Pons (tissue), 1 donor: ENCODE results near the gene RAPGEF3.

Experiments
- DNase-seq: peaks from one replicate; pipeline ENCODE4 v3.0.0-alpha.2; 2016; ENCODE audit warnings: low spot score

Gene RAPGEF3

DNA sequence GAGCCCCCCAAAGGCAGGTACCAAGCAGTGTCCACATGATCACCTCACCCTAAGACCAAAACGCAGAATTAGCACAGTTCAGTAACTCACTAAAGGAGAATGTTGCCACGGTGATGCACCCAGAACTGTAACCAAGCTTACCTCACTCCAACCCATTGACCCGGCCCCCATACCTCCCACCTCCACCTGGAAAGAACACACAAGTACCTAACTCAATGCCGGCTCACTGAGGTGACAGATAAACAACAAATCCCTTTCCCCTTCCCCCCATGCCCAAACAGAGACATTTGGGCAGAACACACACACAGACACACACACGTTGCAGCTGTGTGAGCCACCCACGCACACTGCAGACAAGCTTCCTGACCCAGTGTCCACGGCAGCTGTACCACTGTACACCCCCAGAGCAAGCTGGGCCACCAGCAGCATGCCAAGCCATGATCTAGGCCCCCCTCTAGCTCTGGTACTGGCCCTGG lies 1.3 kb downstream of the RAPGEF3 start:
- DNase-seq, result no peak

DNA sequence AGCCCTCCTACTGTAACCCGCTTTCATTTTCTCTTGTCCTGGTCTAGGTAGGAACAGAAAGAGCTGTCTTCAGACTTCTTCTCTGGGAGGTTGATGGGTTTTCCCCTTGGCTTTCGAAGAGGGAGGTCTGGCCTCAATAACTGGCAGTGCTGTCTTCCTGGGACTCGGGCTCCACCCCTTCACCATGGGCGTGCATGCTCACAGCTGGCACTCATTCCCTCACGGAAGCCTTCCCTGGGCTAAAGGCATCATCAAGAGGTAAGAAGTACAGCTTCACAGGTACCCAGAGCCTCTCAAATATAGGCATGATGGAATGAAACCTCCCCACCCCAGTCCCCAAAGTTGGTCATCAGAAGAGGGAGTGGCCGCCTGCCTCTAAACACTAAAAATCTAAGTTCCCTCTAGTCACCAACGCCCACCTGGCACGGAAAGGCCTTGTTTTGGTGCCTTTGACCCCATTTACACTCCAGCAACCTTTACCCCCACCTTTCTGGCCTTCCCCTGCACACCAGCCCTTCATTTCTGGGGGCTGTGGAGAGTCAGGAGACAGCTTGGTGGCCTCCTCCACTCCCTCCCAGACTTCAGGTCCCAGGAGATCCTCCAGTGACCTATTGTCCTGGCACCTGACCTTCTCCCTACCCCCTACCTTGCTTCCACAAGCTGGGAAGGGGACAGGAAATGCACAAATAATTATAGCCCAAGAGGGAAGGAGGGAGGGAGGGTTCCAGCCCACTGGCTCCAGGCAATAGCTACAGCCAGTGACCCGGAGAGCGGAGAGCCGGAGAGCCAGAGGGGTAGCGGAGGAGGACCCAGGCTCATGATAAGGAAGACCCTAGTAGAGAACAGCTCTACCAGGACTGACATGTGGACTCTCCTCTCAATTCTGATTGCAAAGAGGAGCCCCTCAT lies 2.8 kb downstream of the RAPGEF3 start:
- peak; percentile 56 for DNase-seq

- DNase-seq, result peak; percentile 57
These were observed 3.8 kb downstream of the RAPGEF3 start for GRCh38 chr12:47754881-47755280.

DNA sequence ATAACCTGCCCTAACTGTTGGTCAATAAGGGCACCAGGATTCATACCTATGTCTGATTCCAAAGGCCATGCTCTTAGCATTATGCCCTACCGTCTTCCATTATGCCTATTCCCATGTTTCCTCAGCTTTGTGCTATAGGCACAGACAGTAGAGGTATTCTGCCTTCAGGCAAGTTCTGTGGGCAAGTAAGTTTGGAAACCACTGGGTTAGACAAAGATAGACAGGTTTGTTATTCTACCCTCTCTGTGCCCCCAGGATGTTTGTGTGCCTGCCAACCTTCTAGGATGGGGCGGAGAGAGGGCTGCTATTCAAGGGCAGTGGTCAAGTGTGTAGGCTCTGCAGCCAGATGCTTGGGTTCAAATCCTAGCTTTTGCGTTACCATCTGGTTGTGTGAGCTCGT lies 4.6 kb downstream of the RAPGEF3 start:
- no peak for DNase-seq

DNA sequence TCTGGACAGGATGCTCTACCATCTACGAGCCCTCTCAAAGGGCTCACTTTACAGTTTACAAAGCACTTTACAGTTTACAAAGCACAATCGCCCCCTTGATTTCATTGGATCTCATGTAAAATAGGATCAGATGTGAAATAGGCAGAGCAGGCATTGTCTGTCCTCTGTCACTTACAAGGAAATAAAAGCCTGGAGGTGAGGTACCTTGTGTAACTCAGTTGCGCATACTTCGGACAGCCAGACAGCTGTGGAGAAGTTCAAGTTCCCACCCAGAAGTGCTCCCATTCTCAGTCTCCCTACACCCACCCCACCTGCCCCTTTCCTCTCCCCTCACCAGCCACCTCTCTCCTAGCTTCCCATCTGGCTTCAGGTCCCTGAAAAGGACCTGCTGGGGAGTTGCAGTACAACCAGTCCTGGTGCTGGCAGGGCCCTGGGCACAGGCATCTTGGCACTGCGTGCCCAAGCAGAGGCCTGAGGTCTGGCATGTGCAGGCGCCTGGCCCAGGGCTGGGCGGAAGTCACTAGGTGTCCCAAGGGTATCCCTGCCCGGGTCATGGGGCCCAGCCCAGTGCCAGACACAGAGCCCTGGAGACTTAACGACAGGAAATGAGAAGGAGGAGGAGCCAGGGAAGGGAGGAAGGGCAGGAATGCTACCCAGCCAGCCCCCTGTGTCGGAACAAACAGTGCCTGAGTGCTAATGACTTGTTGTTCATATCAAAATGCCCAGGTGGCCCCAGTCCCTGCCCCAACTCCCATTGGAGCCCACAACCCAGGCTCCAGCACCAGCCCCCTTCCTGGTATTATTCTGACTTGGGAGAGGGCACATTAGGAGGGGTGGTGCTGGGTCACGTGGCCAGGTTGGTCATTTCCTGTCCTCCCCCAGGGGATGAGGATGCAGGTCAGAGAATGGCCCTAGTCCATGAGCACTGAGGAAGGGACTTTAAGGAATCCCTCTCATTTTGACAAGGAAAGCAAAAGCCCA lies 5.4 kb downstream of the RAPGEF3 start:
- DNase-seq, result peak; percentile 50

GRCh38 chr12:47752552-47752951 lies 6.1 kb downstream of the RAPGEF3 start:
- DNase-seq, result no peak

GRCh38 chr12:47752121-47752520 lies 6.6 kb downstream of the RAPGEF3 start:
- DNase-seq, result no peak

DNA sequence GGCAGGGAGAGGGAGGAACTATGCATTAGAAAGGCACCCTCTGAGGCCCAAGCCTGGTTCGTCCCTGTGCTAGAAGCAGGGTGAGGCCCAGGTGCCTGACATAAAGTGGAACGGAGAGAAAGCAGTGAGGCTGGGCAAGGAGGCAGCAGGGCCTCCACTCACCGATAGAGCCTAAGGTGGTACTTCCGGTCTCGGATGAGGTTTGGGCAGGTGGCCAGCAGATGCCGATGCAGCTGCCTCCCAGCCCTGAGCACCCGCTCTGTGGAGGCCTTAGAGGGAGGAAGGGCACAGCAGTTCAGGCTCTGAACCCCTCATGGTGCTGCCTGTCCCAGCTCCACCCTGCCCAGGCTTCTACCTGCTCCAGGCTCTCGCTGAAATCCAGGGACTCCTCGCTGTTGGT lies 7.1 kb downstream of the RAPGEF3 start:
- DNase-seq, result no peak

GRCh38 chr12:47750916-47751470 lies 7.7 kb downstream of the RAPGEF3 start:
- no peak for DNase-seq

GRCh38 chr12:47750229-47750798 lies 8.4 kb downstream of the RAPGEF3 start:
- no peak for DNase-seq

GRCh38 chr12:47748899-47749298 lies 9.8 kb downstream of the RAPGEF3 start:
- DNase-seq, result no peak

GRCh38 chr12:47748507-47748828 lies 10.2 kb downstream of the RAPGEF3 start:
- DNase-seq, result no peak

DNA sequence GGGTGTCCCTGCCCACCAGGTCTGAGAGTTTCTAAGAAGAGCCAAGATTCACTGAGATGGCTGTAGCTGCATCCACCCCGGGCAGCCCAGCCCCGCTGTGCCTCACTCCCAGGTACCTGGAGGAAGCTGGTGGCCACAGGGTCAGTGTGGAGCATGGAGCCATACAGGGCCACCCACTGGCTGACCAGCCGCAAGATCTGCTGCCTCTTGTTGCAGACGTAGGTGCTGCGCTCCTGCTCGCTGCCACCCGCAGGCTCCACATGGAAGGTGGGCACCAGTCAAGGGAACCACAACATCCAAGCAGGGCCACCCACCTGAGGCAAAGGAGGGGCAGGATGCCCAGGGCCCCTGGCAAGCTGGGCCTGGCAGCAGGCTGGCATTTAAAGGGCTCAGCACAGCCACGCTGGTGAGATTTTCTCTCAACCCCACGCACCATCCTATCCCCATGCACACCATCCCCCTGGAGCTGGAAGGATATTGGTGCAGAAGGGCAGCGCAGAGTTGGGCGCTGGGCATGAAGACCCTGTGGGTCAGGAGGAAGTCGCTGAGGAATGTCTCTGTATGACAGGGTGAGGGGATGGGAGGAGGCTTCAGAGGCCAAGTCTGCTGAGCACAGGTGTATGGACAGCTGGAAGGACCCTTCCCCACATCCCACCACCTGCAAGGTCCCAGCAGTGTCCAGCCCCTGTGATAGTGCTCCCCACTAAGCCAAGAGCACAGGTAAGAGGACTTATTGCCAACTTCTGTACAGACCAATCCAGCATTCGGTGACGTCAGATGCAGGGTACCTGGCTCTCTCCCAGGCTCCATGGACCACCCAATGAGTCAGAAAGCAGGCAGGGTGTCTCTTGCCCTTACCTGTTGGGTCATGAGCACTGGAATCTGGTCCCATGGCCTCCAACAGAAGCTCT lies 10.8 kb downstream of the RAPGEF3 start:
- no peak for DNase-seq

DNA sequence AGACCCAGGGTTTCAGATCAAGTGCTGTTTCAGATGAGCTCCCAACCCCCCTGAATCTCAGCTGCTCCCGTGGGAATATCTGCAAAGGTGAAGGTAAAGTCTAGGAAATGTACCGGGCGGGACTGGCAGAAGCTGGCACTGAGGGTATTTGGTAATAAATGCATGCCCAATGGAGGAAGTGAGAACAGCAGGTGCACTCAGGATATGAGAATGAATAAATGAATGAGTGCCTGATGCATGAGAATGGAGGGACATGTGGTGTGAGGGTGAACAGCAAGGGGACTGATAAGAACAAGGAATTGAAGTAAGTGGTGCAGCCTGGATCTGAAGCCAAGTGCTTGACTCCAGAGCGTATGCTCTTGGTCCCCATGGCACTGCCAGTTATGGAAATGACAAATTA lies 11.6 kb downstream of the RAPGEF3 start:
- no peak for DNase-seq

- DNase-seq, result no peak
These were observed 12.2 kb downstream of the RAPGEF3 start for GRCh38 chr12:47746523-47746922.

GRCh38 chr12:47746073-47746472 lies 12.6 kb downstream of the RAPGEF3 start:
- DNase-seq, result no peak

DNA sequence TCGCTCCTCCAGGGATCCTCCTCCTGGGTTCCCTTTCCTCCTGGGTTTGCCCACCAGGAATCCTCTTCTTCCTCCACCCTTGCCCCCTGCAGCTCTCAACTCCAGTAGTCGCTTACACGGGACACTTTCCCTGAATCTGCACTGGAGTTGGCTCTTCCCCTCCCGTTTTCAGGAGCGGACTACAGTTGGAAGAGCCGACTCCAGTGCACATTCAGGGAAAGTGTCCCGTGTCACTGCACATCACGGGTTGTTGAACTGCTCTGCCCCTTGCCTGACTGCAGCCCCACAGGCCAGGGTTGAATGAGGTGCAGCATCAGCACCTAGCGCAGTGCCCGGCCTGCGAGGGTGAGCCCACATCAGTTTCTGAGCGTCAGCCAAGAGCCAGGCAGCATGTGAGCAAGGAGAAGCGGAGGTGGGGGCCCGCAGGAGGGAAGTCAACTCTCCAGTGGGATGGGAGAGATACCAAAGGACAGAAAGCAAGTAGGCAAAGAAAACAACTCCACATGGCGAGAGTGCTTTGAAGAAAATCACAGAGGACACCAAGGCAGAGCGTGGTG lies 13.1 kb downstream of the RAPGEF3 start:
- DNase-seq, result no peak

DNA sequence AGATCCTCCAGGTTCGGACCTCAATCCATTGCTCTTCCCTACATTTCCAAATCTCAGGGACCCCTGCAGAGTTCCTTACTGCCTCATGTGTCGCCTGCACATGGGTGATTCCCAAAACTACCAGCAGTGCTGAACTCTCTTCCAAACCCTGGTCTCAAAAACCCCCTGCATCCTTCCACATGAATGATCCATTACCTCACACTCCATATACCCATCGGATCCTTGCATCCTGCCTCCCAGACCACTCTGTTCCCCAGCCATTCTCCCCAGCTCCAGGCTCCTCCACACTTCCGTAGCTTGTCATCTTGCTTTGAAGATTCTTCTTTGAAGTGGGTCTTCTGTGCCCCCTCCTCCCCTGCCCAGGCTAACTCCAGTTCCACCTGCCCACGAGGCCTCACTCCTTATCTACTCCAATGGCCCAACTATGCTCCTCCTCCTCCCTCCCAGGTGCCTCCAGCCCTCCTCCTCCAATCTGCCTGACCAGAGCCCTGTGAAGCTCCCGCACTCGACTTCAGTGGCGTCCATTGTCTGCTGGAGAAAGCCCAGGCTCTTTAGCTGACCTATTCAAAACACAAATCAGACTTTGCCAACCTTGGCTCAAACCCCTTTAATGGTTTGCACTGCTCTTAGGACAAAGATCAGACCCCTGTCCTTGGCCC lies 13.8 kb downstream of the RAPGEF3 start:
- DNase-seq, result no peak

DNA sequence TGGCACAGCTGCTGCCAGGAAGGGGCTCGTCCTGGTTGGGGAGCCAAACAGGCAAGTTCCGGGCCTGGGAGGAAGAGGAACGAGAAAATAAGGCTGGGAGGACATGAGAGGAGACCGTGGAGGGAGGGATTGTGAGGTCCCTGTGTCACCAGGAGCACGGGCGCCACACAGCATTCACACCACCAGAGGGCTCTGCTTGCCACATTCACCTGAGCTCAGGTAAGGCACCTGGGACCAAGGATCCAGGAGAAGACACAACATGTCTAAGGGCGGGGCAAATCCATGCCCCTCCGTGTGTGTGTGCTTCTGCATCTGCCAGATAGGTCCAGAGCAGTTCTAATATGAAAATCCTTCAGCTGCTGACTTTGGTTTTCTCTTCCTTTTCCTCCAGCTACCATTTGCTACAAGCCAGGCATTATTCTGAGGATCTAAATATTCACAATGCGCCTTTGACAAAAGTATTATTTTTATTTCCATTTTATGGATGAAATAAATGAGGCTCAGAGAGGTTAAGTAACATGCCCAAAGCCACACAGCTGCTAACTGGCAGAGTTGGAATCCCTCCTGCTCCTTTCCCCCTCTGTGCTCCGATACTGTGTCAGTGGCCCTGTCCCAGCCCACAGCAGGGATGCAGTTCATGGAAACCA lies 14.6 kb downstream of the RAPGEF3 start:
- DNase-seq, result no peak
